ENCODE data around the gene FKBP7.
"Not testable (repeated sequence)": the region's sequence is repeated elsewhere in the genome, so short reads cannot be mapped to it uniquely, and the experiment has no call there.

Gene FKBP7

GRCh38 chr2:178474560-178474959 lies 3.8 kb downstream of the FKBP7 start:
- Histone ChIP-seq H3K4me1 (ENCODE audit: control insufficient read depth, insufficient read depth, low read length) (0 out of 2 replicates have a peak, but pooled peaks cover 2% of the 10 kb centered on the region), H3K27ac (ENCODE audit: low read depth, low read length) (no peak overlapping the region), H3K27me3 (ENCODE audit: control insufficient read depth, insufficient read depth, low read length) (no peaks in the 10 kb centered on the region; the same call in 1 of the 2 replicates), H3K36me3 (ENCODE audit: control insufficient read depth, insufficient read depth, low read length) (no peaks in the 10 kb centered on the region), H3K4me3 (ENCODE audit: low read depth, low read length) (no peak overlapping the region), H3K9me3 (ENCODE audit: control insufficient read depth, insufficient read depth, low read depth, low read length) (no peaks in the 10 kb centered on the region), H3K9ac (ENCODE audit: low read length) (no peak overlapping the region)

GRCh38 chr2:178473931-178474330 lies 4.5 kb downstream of the FKBP7 start:
- Histone ChIP-seq H3K27me3 (ENCODE audit: control insufficient read depth, insufficient read depth, low read length) (no peaks in the 10 kb centered on the region), H3K4me3 (ENCODE audit: low read depth, low read length) (no peak overlapping the region), H3K4me1 (ENCODE audit: control insufficient read depth, insufficient read depth, low read length) (0 out of 2 replicates have a peak, but pooled peaks cover 2% of the 10 kb centered on the region), H3K9ac (ENCODE audit: low read length) (no peak overlapping the region), H3K27ac (ENCODE audit: low read depth, low read length) (no peak overlapping the region), H3K9me3 (ENCODE audit: control insufficient read depth, insufficient read depth, low read depth, low read length) (no peaks in the 10 kb centered on the region), H3K36me3 (ENCODE audit: control insufficient read depth, insufficient read depth, low read length) (no peaks in the 10 kb centered on the region)

GRCh38 chr2:178473373-178473772 lies 5.0 kb downstream of the FKBP7 start:
- H3K9ac ChIP-seq (ENCODE audit: low read length), result no peak overlapping the region
- H3K27me3 ChIP-seq (ENCODE audit: control insufficient read depth, insufficient read depth, low read length), result no peaks in the 10 kb centered on the region
- no peaks in the 10 kb centered on the region for H3K36me3 ChIP-seq (ENCODE audit: control insufficient read depth, insufficient read depth, low read length)
- H3K4me1 ChIP-seq (ENCODE audit: control insufficient read depth, insufficient read depth, low read length), result 0 out of 2 replicates have a peak, but pooled peaks cover 2% of the 10 kb centered on the region
- no peak overlapping the region for H3K27ac ChIP-seq (ENCODE audit: low read depth, low read length)
- no peaks in the 10 kb centered on the region for H3K9me3 ChIP-seq (ENCODE audit: control insufficient read depth, insufficient read depth, low read depth, low read length)
- H3K4me3 ChIP-seq (ENCODE audit: low read depth, low read length), result no peak overlapping the region

GRCh38 chr2:178471313-178471712 lies 7.1 kb downstream of the FKBP7 start:
- H3K27me3 ChIP-seq (ENCODE audit: control insufficient read depth, insufficient read depth, low read length); H3K36me3 ChIP-seq (ENCODE audit: control insufficient read depth, insufficient read depth, low read length): not testable (repeated sequence)

GRCh38 chr2:178469219-178469849 lies 9.1 kb downstream of the FKBP7 start:
- Histone ChIP-seq H3K9me3 (ENCODE audit: control insufficient read depth, insufficient read depth, low read depth, low read length) (no peaks in the 10 kb centered on the region), H3K4me3 (ENCODE audit: low read depth, low read length) (no peak overlapping the region), H3K27me3 (ENCODE audit: control insufficient read depth, insufficient read depth, low read length) (no peaks in the 10 kb centered on the region), H3K36me3 (ENCODE audit: control insufficient read depth, insufficient read depth, low read length) (peaks cover 2% of the 10 kb centered on the region; the same call in 1 of the 2 replicates), H3K4me1 (ENCODE audit: control insufficient read depth, insufficient read depth, low read length) (no peaks in the 10 kb centered on the region), H3K27ac (ENCODE audit: low read depth, low read length) (no peak overlapping the region), H3K9ac (ENCODE audit: low read length) (no peak overlapping the region)

More at GRCh38 chr2:178471313-178471712, 7.1 kb downstream of the FKBP7 start:
- H3K27ac ChIP-seq (ENCODE audit: low read depth, low read length); H3K9me3 ChIP-seq (ENCODE audit: control insufficient read depth, insufficient read depth, low read depth, low read length); H3K4me1 ChIP-seq (ENCODE audit: control insufficient read depth, insufficient read depth, low read length); H3K4me3 ChIP-seq (ENCODE audit: low read depth, low read length); H3K9ac ChIP-seq (ENCODE audit: low read length): not testable (repeated sequence)

GRCh38 chr2:178457390-178457886 lies 21.0 kb downstream of the FKBP7 start:
- no peaks in the 10 kb centered on the region for H3K27me3 ChIP-seq (ENCODE audit: control insufficient read depth, insufficient read depth, low read length)
- no peak overlapping the region for H3K9ac ChIP-seq (ENCODE audit: low read length)
- no peaks in the 10 kb centered on the region for H3K4me1 ChIP-seq (ENCODE audit: control insufficient read depth, insufficient read depth, low read length)
- H3K27ac ChIP-seq (ENCODE audit: low read depth, low read length), result no peak overlapping the region
- H3K36me3 ChIP-seq (ENCODE audit: control insufficient read depth, insufficient read depth, low read length), result no peaks in the 10 kb centered on the region
- H3K4me3 ChIP-seq (ENCODE audit: low read depth, low read length), result no peak overlapping the region
- H3K9me3 ChIP-seq (ENCODE audit: control insufficient read depth, insufficient read depth, low read depth, low read length), result no peaks in the 10 kb centered on the region

- no peaks in the 10 kb centered on the region for H3K27me3 ChIP-seq (ENCODE audit: control insufficient read depth, insufficient read depth, low read length)
- H3K9ac ChIP-seq (ENCODE audit: low read length), result no peak overlapping the region
- H3K9me3 ChIP-seq (ENCODE audit: control insufficient read depth, insufficient read depth, low read depth, low read length), result no peaks in the 10 kb centered on the region
- H3K27ac ChIP-seq (ENCODE audit: low read depth, low read length), result no peak overlapping the region
- no peak overlapping the region for H3K4me3 ChIP-seq (ENCODE audit: low read depth, low read length)
- no peaks in the 10 kb centered on the region for H3K36me3 ChIP-seq (ENCODE audit: control insufficient read depth, insufficient read depth, low read length)
- 0 out of 2 replicates have a peak, but pooled peaks cover 3% of the 10 kb centered on the region for H3K4me1 ChIP-seq (ENCODE audit: control insufficient read depth, insufficient read depth, low read length)
Observed at GRCh38 chr2:178455947-178456346, 22.5 kb downstream of the FKBP7 start.

GRCh38 chr2:178452870-178453269 lies 25.5 kb downstream of the FKBP7 start:
- Histone ChIP-seq H3K9ac (ENCODE audit: low read length) (no peak overlapping the region), H3K4me3 (ENCODE audit: low read depth, low read length) (no peak overlapping the region), H3K27ac (ENCODE audit: low read depth, low read length) (no peak overlapping the region), H3K4me1 (ENCODE audit: control insufficient read depth, insufficient read depth, low read length) (0 out of 2 replicates have a peak, but pooled peaks cover 3% of the 10 kb centered on the region), H3K27me3 (ENCODE audit: control insufficient read depth, insufficient read depth, low read length) (no peaks in the 10 kb centered on the region), H3K9me3 (ENCODE audit: control insufficient read depth, insufficient read depth, low read depth, low read length) (no peaks in the 10 kb centered on the region), H3K36me3 (ENCODE audit: control insufficient read depth, insufficient read depth, low read length) (peaks cover 17% of the 10 kb centered on the region)

- 0 out of 2 replicates have a peak, but pooled peaks cover 3% of the 10 kb centered on the region for H3K4me1 ChIP-seq (ENCODE audit: control insufficient read depth, insufficient read depth, low read length)
- H3K27me3 ChIP-seq (ENCODE audit: control insufficient read depth, insufficient read depth, low read length), result no peaks in the 10 kb centered on the region
- H3K9me3 ChIP-seq (ENCODE audit: control insufficient read depth, insufficient read depth, low read depth, low read length), result no peaks in the 10 kb centered on the region
- H3K9ac ChIP-seq (ENCODE audit: low read length), result no peak overlapping the region
- H3K4me3 ChIP-seq (ENCODE audit: low read depth, low read length), result no peak overlapping the region
- H3K36me3 ChIP-seq (ENCODE audit: control insufficient read depth, insufficient read depth, low read length), result peaks cover 21% of the 10 kb centered on the region
- H3K27ac ChIP-seq (ENCODE audit: low read depth, low read length), result no peak overlapping the region
Observed at GRCh38 chr2:178452334-178452733, 26.1 kb downstream of the FKBP7 start.

GRCh38 chr2:178450774-178451525 lies 27.4 kb downstream of the FKBP7 start, which contains the start of the genes PJVK and PRKRA:
PJVK (plus strand) TSS chr2:178451378; CDS start chr2:178453410, 2,032 bp downstream.
PRKRA (minus strand) TSS chr2:178451175; CDS start chr2:178451030, 145 bp downstream.
- Histone ChIP-seq H3K27ac (ENCODE audit: low read depth, low read length) (peak within 1 kb of the TSS; percentile 94), H3K4me1 (ENCODE audit: control insufficient read depth, insufficient read depth, low read length) (0 out of 2 replicates have a peak, but pooled peaks cover 3% of the 10 kb centered on the region), H3K27me3 (ENCODE audit: control insufficient read depth, insufficient read depth, low read length) (no peaks in the 10 kb centered on the region), H3K9me3 (ENCODE audit: control insufficient read depth, insufficient read depth, low read depth, low read length) (no peaks in the 10 kb centered on the region), H3K9ac (ENCODE audit: low read length) (peak within 1 kb of the TSS; percentile 100), H3K36me3 (ENCODE audit: control insufficient read depth, insufficient read depth, low read length) (peaks cover 31% of the 10 kb centered on the region), H3K4me3 (ENCODE audit: low read depth, low read length) (peak within 1 kb of the TSS; percentile 95)

GRCh38 chr2:178450524-178450773 lies 28.0 kb downstream of the FKBP7 start:
- Histone ChIP-seq H3K4me3 (ENCODE audit: low read depth, low read length) (peak overlapping the region; percentile 95), H3K27ac (ENCODE audit: low read depth, low read length) (peak overlapping the region; percentile 94), H3K4me1 (ENCODE audit: control insufficient read depth, insufficient read depth, low read length) (0 out of 2 replicates have a peak, but pooled peaks cover 3% of the 10 kb centered on the region), H3K9ac (ENCODE audit: low read length) (peak overlapping the region; percentile 100), H3K9me3 (ENCODE audit: control insufficient read depth, insufficient read depth, low read depth, low read length) (no peaks in the 10 kb centered on the region), H3K27me3 (ENCODE audit: control insufficient read depth, insufficient read depth, low read length) (no peaks in the 10 kb centered on the region), H3K36me3 (ENCODE audit: control insufficient read depth, insufficient read depth, low read length) (peaks cover 36% of the 10 kb centered on the region)
